Measurements from ENCODE around the gene TMEM223.
"Not testable (repeated sequence)": the region's sequence is repeated elsewhere in the genome, so short reads cannot be mapped to it uniquely, and the experiment has no call there.

The TMEM223 gene

DNA sequence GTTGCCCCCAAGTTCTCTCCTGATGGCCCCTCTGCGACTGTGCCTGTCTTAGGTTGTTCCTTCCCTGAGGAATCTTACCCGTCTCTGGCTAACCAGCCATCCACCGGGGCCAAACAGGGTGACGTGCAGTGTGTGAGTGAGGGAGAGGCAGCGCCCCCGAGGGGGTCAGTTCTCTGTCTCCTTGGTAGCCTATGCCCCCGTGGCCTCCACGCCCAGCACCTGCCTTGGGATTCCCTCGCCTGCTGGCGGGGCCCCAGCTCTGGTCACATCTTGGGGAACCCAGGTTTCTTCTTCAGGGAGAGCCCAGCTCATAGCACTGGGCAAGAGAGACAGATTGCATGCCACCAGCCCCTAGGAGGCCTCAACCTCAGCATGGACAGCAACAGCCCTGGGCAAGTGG, 7.7 kb upstream of the TMEM223 start:
- DNase-seq: no peak

DNA sequence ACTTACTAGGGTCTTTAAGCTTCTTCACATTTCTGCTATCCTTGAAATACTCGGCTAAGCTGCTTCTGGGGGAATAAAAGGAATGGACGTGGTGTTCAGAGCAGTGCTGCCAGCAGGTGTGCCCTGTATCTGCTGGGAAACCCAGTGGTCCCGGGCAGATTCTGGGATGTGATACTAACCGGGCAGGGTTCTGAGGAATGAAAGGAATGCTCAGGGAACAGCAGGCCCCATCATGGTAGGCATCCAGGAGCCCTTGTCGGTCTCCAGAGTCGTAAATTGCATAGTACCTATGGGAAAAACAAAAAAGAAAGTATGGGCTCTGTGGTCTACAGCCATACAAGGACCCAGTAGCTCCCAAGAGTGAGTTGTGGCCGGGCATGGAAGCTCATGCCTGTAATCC, 4.5 kb upstream of the TMEM223 start:
- no peak for DNase-seq

DNA sequence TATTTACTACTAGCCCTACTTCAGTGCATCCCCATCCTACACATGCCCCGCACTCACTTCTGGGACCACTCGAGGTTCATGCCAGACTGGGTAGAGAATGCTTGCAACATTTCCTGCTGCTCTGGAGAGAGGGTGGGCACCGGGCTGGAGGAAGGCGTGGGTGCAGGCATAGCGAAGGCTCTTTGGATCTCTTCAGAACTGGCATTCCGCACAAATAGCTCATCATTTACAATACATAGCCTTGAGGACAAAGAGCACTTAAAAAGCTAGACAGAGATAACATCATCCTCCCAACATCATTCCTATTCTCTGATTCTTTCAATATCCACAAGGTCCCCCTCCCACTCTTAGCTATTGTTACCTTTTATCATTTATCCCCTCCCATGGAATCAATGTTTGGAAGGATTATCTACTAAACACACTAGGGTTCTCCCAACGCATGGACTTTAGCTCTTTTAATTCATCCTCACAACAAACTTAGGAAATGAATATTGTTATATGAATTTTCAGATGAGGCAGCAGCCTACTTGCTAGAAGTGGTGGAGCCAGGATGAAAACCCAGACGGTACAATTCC, 2.5 kb upstream of the TMEM223 start:
- no peak for DNase-seq

DNA sequence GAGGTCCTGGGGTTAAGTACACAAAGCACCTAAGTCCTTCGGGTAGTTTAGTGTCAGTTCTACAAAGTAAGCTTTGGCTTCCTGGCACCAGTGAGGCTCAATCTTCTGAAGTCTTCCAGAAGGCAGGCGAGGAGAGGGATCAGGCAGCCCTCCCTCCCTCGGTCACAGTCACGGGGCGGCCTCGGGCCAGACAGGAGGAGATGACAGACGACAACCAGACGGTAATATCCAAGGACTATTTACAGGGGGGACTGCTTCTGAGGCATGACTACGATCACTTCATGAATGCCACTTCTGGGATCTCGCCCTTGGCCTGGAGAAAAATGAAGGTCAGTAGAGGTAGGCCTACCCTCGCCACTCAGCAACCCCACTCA, 383 bp upstream of the TMEM223 start:
- DNase-seq: no peak

DNA sequence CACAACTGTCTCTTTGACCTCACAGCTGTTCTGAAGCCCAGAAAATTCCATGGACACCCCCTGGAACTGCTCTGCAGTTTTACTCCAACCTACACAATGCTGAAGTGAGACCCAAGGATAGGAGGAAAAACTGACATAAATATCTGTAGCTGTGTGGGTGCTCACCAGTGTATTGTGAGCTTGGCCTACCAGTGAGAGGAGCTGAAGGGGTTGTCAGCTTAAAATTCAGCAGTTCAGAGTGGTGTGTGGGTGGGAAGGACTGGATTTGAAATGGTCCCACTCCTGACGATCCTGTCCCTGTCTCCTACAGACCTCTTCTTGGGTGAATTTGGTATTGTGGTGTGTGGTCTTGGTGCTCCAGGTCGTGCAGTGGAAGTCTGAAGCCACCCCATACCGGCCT, 2.2 kb downstream of the TMEM223 start:
- no peak for DNase-seq

DNA sequence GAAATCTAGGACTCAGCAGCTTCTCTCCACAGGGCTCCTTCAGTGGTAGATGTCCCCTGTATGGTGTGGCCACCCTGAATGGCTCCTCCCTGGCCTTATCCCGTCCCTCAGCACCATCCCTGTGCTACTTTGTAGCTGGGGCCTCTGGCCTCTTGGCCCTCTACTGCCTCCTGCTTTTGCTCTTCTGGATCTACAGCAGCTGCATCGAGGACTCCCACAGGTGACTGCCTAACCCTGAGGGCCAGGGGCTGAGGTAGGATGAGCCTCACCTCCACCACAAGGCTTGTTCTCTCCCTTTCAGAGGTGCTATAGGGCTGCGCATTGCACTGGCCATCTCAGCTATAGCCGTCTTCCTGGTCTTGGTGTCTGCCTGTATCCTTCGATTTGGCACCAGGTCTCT, 2.8 kb downstream of the TMEM223 start:
- no peak for DNase-seq

DNA sequence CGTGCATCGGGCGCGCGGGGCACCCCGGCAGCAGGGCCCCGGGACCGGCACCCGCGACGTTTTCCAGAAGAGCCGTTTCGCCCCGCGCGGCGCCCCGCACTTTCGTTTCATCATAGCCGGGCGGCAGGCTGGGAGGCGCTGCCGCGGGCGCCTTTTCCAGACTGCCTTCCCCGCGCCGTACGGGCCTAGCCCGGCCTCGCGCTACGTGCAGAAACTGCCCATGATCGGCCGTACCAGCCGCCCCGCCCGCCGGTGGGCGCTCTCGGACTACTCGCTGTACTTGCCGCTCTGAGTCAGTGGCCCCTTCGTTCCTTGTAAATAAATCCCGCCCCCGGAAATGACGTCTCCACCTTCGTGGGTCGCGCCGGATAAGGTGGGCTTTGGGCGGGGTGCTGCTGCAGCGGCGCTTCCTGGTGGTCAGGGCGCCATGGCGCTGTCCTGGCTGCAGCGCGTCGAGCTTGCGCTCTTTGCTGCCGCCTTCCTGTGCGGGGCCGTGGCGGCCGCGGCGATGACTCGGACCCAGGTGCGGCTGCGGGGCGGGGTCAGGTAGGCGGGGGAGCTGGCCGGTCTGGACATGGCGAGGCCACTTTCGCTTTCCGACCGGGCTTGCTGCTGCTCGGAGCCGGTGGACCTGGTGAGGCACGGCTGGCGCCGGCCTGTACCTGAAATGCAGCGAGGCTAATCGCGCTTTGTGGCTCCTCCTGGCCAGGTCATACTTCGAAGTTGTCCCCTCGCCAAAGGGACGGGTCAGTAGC, 4.6 kb downstream of the TMEM223 start, which contains the start of gene TMEM179B:
TMEM179B (plus strand) TSS at position 398 of the 755 bp plus-strand sequence; CDS start at position 428, 30 bp downstream.
- peak; percentile 97 for DNase-seq

DNA sequence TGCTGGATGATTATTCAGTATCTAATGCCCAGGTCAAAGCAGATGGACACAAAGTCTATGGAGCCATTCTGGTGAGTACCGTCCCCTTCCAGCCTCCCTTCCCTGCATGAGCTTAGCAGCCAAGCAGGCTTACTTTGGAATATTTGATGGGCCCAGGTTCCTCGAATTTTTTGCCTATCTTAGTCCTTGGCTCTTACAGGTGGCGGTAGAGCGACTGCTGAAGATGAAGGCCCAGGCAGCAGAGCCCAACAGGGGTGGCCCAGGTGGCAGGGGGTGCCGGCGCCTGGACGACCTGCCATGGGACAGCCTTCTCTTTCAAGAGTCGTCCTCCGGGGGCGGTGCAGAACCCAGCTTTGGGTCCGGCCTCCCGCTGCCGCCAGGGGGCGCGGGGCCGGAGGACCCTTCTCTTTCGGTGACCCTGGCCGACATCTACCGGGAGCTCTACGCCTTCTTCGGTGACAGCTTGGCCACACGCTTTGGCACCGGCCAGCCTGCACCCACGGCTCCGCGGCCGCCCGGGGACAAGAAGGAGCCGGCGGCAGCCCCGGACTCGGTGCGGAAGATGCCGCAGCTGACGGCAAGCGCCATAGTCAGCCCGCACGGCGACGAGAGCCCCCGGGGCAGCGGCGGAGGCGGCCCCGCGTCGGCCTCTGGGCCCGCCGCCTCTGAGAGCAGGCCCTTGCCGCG, 5.3 kb downstream of the TMEM223 start:
- peak; percentile 76 for DNase-seq

DNA sequence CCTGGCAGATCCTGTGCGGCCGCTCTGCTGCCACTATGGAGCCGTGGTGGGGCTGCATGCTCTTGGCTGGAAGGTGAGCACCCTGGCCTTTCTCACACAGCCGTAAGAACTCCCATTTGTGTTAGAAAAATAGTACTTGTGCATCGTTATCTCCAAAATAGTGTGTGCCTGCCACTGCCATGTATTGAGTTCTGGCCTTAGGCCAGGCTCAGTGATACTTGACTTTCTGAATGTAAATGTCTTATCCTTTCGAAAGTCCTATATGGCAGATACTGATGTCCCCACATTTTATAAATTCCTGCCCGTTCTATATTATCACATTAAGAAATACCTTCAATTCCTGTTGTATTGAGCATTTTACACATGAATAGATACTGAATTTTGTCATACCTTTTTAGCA, 9.1 kb downstream of the TMEM223 start:
- no peak for DNase-seq

DNA sequence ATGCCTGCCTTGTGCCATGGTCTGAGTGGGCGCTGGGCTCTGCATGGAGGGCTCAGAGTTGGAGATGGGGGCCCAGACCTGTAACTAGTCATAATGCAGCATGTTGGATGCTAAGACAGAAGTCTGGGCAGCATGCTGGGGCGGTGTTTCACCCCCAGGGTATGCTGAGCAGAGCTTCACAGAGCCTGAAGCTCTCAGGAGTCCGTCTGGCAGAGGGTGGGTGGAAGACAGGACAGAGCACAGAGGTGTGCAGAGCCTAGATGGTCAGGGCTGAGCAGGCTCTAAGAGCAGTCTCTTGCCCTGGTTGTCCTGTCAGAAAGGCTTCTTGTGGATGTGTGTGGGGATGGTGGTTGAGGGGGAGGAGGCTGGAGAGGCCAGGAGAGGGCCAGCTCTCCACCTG, 13.4 kb downstream of the TMEM223 start:
- DNase-seq: no peak

DNA sequence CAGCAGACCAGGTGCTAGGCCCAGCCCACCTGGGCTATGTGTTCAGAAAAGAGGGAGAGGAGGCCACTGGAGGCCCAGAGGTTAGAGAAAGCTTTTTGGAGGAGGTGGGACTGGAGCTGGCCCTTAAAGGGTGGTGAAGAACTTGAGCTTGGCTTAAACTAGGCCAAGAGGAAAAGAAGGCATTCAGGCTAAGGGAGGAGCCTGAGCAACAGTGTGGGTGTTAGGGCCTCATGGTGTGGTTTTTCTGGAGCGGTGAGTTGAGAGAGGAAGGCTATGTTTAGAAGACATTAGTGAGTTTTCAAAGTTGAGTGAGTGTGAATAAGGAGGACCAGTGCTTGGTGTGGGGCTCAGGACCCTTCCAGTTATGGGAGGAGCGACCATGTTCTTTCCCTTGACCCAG, 14.4 kb downstream of the TMEM223 start:
- DNase-seq: no peak

DNA sequence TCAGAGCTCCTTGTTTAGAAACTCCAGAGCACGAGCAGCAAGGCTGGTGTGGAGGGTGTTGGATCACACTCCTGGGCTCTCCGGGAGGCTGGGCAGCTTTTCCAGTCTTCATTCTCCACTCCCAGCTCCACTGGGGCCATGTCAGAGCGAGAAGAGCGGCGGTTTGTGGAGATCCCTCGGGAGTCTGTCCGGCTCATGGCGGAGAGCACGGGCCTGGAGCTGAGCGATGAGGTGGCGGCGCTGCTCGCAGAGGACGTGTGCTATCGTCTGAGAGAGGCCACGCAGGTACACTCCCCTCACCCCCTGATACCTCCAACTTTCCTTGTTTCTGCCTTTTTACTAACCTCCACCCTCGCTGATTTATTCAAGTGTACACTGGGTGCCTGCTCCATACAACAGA, 16.2 kb downstream of the TMEM223 start:
- DNase-seq: no peak

DNA sequence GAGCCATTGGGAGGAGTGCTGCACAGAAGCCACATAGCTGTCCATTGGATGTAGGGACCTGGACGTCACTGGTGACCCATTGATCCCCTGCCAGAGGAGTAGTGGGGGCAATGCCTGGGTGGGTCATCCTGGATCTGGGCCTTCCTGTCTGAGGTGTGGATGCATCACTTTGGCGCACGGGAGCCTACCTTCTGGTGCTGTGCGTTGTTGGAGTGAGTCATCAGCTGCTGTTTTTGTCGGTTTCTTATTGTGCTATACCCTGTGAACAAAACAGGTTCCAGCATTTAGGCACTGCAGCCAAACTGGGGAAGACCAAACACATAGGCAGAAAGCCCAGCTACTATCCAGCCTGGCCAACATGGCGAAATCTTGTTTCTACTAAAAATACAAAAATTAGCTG, 17.4 kb downstream of the TMEM223 start:
- no peak for DNase-seq

DNA sequence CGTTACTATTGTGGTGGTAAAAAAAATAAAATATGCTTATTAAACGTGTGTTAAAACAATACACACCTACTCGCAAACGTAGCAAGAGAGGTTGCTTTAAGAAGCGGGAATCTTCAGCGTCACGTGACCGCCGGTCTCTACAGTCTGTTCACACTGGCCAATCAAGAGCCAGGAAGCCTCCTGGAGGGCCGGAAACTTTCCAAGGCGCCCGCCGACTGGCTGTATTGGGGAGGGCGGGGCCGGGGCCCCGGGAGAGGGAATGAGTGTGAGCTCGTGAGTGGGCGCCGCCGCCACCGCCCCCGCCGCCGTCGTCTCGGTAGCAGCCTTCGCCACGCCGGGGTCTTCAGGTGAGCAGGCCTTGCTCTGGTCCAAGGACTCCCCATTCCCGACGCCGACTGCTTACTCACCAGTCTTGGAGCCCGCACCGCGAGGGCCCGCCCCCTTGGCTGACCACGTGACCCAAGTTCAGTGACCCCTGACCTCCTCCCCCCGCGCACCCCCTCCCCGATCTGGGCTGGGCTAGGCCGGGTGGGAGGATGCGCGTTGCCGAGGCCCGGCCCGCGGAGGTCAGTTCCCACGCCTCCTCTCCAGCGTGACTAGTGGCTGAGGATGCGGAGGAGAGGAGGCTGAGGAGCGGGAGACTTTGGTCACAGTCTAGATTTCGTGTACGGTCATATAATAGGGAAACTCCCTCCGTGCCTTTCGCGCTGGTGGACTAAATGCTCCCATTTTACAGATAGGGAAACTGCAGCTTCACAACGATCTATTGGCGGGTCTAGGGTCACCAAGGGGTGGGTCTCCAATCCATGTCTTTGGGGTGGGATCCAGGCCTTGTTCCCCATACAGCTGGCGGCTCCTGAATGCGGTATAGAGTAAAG, 20.4 kb downstream of the TMEM223 start, which contains the start of gene TAF6L:
TAF6L (plus strand) TSS at position 253 of the 878 bp plus-strand sequence. CDS start 4,388 bp downstream, outside the sequence.
- DNase-seq: peak; percentile 98

DNA sequence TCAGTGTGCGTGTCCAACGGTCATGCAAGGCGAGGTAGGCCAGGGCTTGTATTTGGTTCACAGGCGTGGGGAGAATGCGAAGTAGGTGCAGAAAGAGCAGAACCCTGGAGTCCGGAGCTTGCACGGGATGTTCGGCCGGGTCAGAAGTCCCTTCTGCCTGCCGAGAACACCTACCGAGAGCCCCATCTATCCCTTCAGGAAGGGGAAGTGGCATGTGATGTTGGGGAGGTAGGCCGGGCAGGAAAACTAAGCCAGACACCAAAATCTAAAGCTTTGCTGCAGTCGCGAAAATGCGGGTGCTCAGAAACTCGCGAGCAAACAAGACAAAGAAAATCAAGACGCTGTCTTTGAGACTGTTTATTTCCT, 21.0 kb downstream of the TMEM223 start:
- peak; percentile 53 for DNase-seq

DNA sequence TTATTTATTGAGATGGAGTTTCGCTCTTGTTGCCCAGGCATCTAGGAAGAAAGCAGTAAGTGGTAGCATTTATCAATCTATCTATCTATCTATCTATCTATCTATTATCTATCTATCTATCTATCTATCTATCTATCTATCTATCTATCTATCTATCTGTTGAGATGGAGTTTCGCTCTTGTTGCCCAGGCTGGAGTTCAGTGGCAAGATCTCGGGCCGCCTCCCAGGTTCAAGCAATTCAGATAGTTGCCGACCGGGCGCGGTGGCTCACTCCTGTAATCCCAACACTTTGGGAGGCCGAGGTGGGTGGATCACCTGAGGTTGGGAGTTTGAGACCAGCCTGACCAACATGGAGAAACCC, 31.0 kb downstream of the TMEM223 start:
- DNase-seq: not testable (repeated sequence)

DNA sequence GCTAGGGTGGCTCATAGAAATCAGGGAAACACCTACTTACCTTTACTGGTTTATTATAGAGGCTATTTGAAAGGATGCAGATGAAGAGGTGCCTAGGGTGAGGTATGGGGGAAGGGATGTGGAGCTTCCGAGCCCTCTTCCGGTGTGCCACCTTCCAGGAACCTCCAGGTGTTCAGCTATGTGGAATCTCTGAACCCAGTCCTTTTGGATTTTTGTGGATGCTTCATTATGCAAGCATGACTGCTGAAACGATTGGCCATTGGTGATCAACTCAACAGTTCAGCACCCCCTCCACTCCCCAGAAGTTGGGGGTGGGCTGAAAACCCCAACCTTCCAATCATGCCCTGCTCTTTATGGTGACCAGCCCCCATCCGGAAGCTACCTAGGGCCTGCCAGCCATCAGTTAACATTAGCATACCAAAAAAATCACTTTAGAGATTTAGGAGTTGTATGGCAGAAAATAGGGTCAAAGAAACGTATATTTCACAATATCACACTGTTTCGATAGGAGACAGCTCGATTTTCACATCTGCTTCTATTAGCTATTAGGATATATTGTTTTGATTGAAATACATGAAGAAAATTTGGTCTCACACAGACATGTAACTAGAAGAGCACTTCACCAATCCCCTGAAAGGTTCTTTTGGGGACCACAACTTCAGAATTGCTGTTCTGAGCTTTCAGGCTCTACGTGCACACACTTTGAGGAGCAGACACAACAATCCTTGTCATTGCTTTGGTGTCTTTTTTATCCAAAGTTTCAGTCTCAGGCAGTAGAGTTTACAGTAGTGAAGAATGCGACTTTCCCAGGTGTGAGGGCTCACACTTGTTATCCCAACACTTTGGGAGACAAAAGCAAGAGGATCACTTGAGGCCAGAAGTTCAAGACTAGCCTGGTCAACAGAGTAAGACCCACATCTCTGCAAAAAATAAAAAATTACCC, 33.7 kb downstream of the TMEM223 start:
- DNase-seq: no peak

DNA sequence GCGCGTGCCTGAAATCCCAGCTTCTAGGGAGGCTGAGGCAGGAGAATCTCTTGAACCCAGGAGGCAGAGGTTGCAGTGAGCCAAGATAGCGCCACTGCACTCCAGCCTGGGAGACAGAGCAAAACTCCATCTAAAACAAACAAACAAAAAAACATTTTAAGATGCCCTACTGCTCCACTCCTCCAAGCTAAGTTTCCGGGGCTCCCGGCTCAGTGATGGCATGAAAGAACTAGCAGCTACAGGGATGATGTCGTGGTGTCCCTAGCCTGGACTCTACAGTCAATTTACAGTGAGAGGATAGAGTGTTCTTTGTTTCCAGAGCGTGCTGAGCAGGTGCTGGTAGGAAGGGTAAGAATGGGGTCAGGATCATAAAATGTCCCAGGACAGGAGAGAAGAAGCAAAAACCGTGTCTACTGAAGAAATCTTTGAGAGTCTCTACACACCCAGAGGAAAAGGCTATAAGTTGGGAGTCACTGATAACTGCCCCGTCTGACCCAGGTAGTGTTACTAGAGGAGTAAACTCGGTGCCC, 36.7 kb downstream of the TMEM223 start:
- DNase-seq: no peak

DNA sequence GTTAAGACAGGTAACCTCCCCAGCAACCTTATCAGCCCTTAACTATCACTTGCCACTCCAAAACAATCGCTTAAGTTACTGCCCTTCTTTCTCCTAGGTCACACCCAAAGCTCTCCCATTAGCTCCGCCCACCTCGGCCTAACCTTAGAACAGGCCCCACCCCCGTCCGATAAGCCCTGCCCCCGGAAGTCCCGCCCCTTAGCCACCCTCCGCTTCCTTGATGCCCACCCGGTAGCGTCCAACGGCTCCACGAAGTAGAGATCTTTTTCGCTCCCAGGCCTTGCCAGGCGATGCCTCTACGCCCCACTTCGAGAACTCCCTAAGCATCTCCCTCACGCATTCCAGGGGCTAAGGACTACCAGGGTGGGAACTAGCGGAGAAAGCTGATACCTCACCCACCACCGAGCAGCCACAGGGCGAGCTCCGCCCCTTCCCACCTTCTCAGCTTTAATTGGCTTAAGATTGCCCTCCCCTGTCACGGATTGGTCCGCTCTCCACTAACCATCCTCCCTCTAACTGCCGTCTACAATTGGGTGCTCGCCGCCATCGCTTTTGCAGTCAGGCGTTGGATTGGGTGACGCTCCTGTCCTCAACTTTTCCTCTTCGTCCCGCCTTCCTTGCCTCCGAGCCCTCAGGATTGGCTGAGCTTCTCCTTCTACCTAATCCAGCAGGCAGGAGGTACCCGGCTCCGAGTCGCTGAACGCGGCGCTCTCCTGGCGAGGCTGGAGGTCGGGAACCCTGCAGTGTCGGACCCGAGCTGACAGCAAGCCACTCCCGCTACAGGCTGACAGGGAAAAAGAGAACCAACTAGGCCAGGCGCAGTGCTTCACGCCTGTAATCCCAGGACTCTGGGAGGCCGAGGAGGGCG, 37.8 kb downstream of the TMEM223 start, which contains the start of gene ZBTB3:
ZBTB3 (minus strand) TSS at position 425 of the 868 bp plus-strand sequence. CDS start 496 bp downstream, outside the sequence.
- peak; percentile 99 for DNase-seq

DNA sequence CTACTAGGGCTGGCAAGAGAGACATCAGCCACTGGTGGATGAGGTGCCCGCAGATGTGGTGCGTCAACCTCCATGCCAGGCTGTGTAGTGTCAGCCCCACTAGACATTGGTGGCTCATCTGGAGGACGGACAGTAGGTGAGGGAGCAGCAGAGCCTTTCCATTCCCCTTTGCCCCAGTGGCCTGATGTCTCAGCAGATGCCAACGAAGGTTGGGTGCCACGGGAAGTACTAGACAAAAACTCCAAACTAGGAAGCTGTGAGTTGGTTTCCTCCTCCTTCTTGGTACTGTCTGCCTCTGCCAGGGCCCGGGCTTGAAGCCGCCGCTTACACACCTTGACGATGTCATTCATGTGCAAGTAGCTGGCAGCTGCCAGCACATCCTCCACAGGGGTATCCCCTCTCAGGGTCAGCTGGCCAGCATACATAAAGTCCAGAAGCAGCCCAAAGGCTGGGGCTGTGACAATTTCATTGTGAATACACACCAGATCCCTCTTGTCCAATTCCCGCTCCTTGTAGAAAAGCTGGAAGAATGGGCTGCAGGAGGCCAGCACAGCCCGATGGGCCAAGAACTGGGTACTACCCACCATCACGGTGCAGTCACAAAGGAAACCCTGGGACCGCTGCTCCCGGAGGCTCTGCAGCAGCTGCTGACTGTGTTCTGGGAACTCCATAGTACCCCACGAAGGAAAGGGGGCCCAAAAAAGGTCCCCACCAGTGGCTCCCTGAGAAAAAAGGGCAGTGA, 38.6 kb downstream of the TMEM223 start:
- no peak for DNase-seq

Measured in NCI-H774 (cell line).